Measurements from ENCODE around the gene GPC6.

- no peak for TF ChIP-seq CTCF (IDR thresholded peaks at IDR 0.05; ENCODE audit: low read length)
- no peak for TF ChIP-seq EZH2 (IDR thresholded peaks at IDR 0.05; ENCODE audit: borderline replicate concordance, low read length)
Measured at GRCh38 chr13:93280688-93281087, 54.1 kb downstream of the GPC6 start.

Measured in OCI-LY1 (cell line).